ENCODE results near the gene DIS3.
"Not testable (repeated sequence)": the region's sequence is repeated elsewhere in the genome, so short reads cannot be mapped to it uniquely, and the experiment has no call there.

The DIS3 gene

GRCh38 chr13:72745260-72745659, 36.4 kb downstream of the DIS3 start:
- peak; percentile 45 for DNase-seq (ENCODE audit: low read depth)
- no peak overlapping the region for H3K4me3 ChIP-seq (ENCODE audit: low read depth, low read length)
- TF ChIP-seq CTCF (conservative IDR thresholded peaks at IDR 0.05; ENCODE audit: low read depth, low read length): no peak

GRCh38 chr13:72740015-72740414, 41.7 kb downstream of the DIS3 start:
- no peak for DNase-seq (ENCODE audit: low read depth)
- TF ChIP-seq CTCF (conservative IDR thresholded peaks at IDR 0.05; ENCODE audit: low read depth, low read length): no peak
- H3K4me3 ChIP-seq (ENCODE audit: low read depth, low read length): no peak overlapping the region

- no peak overlapping the region for H3K4me3 ChIP-seq (ENCODE audit: low read depth, low read length)
- TF ChIP-seq CTCF (conservative IDR thresholded peaks at IDR 0.05; ENCODE audit: low read depth, low read length): no peak
Observed at GRCh38 chr13:72737033-72737432, 44.7 kb downstream of the DIS3 start.

GRCh38 chr13:72728290-72728605, 53.5 kb downstream of the DIS3 start:
- DNase-seq (ENCODE audit: low read depth): no peak
- H3K4me3 ChIP-seq (ENCODE audit: low read depth, low read length): peak overlapping the region; percentile 92
- TF ChIP-seq CTCF (conservative IDR thresholded peaks at IDR 0.05; ENCODE audit: low read depth, low read length): no peak

More at GRCh38 chr13:72737033-72737432, 44.7 kb downstream of the DIS3 start:
- DNase-seq (ENCODE audit: low read depth): no peak

- H3K4me3 ChIP-seq (ENCODE audit: low read depth, low read length): peak within 1 kb of the TSS; percentile 92
- TF ChIP-seq CTCF (conservative IDR thresholded peaks at IDR 0.05; ENCODE audit: low read depth, low read length): no peak
- peak; percentile 99 for DNase-seq (ENCODE audit: low read depth)
Observed at GRCh38 chr13:72727417-72728289, 54.0 kb downstream of the DIS3 start, which contains the start of the genes BORA and MZT1. BORA (plus strand) TSS chr13:72727923; CDS start chr13:72728941, 1,018 bp downstream. MZT1 (minus strand) TSS chr13:72727629; CDS start chr13:72727602, 27 bp downstream.

GRCh38 chr13:72726726-72727416, 54.8 kb downstream of the DIS3 start:
- peak; percentile 23 for DNase-seq (ENCODE audit: low read depth)

GRCh38 chr13:72726185-72726584, 55.5 kb downstream of the DIS3 start:
- not testable (repeated sequence) for H3K4me3 ChIP-seq (ENCODE audit: low read depth, low read length); DNase-seq (ENCODE audit: low read depth)

More at GRCh38 chr13:72726726-72727416, 54.8 kb downstream of the DIS3 start:
- H3K4me3 ChIP-seq (ENCODE audit: low read depth, low read length): peak overlapping the region; percentile 92
- TF ChIP-seq CTCF (conservative IDR thresholded peaks at IDR 0.05; ENCODE audit: low read depth, low read length): no peak

All from choroid plexus epithelial cell (primary cell).